WTC11 (cell line): ENCODE data around the gene MSI1. TPM values are rescaled to one million over a fixed set of nuclear protein-coding genes. Genes with fewer than 3 reads are reported as not detected.

Experiments used
- ATAC-seq: fragments of 200-7000 bp; cut with Tn5 transposase; 2 replicates; pipeline ENCODE4 v1.10.0; 2021; ENCODE audit warnings: mild to moderate bottlenecking, moderate library complexity
- Bru-seq: library from RNA; stranded (reverse); fragments of 400-500 nt; gene quantifications from one replicate; lab custom pipeline; 2021; lab: Mats Ljungman, UMichigan
- CTCF ChIA-PET: fragments of 300-600 bp; sonication (Branson Sonifier 250); formaldehyde crosslinking; loops from one replicate; lab custom pipeline; 2021; ENCODE audit warnings: antibody characterized with exemption; lab: Charles Lee
- POLR2A ChIA-PET: fragments of 350-600 bp; sonication (Branson Sonifier 250); formaldehyde crosslinking; loops from one replicate; lab custom pipeline; 2021; ENCODE audit warnings: antibody characterized with exemption; lab: Charles Lee
- DNase-seq: peaks from one replicate; pipeline ENCODE4 v3.0.0; 2021; ENCODE audit warnings: low spot score
- H3K27ac Mint-ChIP-seq: 2 replicates; pipeline ENCODE4 v1.8.0; 2021; ENCODE audit warnings: mixed read lengths
- H3K27me3 Mint-ChIP-seq: 2 replicates; pipeline ENCODE4 v1.8.0; 2021; ENCODE audit warnings: low read depth, mild to moderate bottlenecking, moderate library complexity, mixed read lengths
- H3K36me3 Mint-ChIP-seq: 2 replicates; pipeline ENCODE4 v1.8.0; 2021; ENCODE audit warnings: mixed read lengths
- H3K4me1 Mint-ChIP-seq: 2 replicates; pipeline ENCODE4 v1.8.0; 2022; ENCODE audit warnings: mixed read lengths
- H3K4me3 Mint-ChIP-seq: 2 replicates; pipeline ENCODE4 v1.8.0; 2021; ENCODE audit warnings: mild to moderate bottlenecking, moderate library complexity, mixed read lengths
- H3K9me3 Mint-ChIP-seq: 2 replicates; pipeline ENCODE4 v1.8.0; 2021; ENCODE audit warnings: mixed read lengths
- CBFB ChIP-seq: sonication (generic); formaldehyde crosslinking; IDR thresholded peaks from 2 replicates; pipeline ENCODE4 v1.8.1; 2022; ENCODE audit warnings: mild to moderate bottlenecking, low read depth, missing genetic modification reagents
- CREB1 ChIP-seq: sonication (generic); formaldehyde crosslinking; IDR thresholded peaks from 2 replicates; pipeline ENCODE4 v1.8.0; 2023; ENCODE audit warnings: mild to moderate bottlenecking, missing genetic modification reagents
- ETV6 ChIP-seq: sonication (generic); formaldehyde crosslinking; IDR thresholded peaks from 2 replicates; pipeline ENCODE4 v1.8.1; 2022; ENCODE audit warnings: mild to moderate bottlenecking, missing genetic modification reagents
- GABPB1 ChIP-seq: sonication (generic); formaldehyde crosslinking; IDR thresholded peaks from 2 replicates; pipeline ENCODE4 v1.8.1; 2023; ENCODE audit warnings: mild to moderate bottlenecking, missing genetic modification reagents
- GTF2I ChIP-seq: fragments of 250-450 bp; sonication (Bioruptor Pico); conservative IDR thresholded peaks from 2 replicates; pipeline ENCODE4 v1.4.0; 2021; ENCODE audit warnings: mild to moderate bottlenecking
- JAZF1 ChIP-seq: fragments of 250-450 bp; sonication (Bioruptor Pico); IDR thresholded peaks from 2 replicates; pipeline ENCODE4 v1.9.0; 2021; ENCODE audit warnings: moderate library complexity, mild to moderate bottlenecking, inconsistent platforms
- NFE2L1 ChIP-seq: sonication (generic); formaldehyde crosslinking; IDR thresholded peaks from 2 replicates; pipeline ENCODE4 v1.8.1; 2023; ENCODE audit warnings: missing genetic modification reagents
- PRRX2 ChIP-seq: fragments of 250-450 bp; sonication (Bioruptor Pico); IDR thresholded peaks from 2 replicates; pipeline ENCODE4 v1.8.0; 2021; ENCODE audit warnings: mild to moderate bottlenecking
- RELA ChIP-seq: sonication (generic); formaldehyde crosslinking; IDR thresholded peaks from 2 replicates; pipeline ENCODE4 v1.8.1; 2022; ENCODE audit warnings: missing genetic modification reagents, mild to moderate bottlenecking, borderline replicate concordance
- ZNF232 ChIP-seq: sonication (generic); formaldehyde crosslinking; IDR thresholded peaks from 2 replicates; pipeline ENCODE4 v1.8.0; 2022; ENCODE audit warnings: mild to moderate bottlenecking, missing genetic modification reagents
- ZNF396 ChIP-seq: fragments of 250-450 bp; sonication (Bioruptor Pico); IDR thresholded peaks from 2 replicates; pipeline ENCODE4 v1.8.0; 2021; ENCODE audit warnings: mild to moderate bottlenecking, moderate library complexity, borderline replicate concordance
- ZNF416 ChIP-seq: fragments of 250-450 bp; sonication (Bioruptor Pico); IDR thresholded peaks from 2 replicates; pipeline ENCODE4 v1.9.0; 2021; ENCODE audit warnings: mild to moderate bottlenecking, inconsistent platforms
- ZNF423 ChIP-seq: fragments of 250-450 bp; sonication (Bioruptor Pico); IDR thresholded peaks from 2 replicates; pipeline ENCODE4 v2.1.2; 2022; ENCODE audit warnings: mild to moderate bottlenecking, moderate library complexity
- long read RNA-seq, 3 experiments: library from RNA in 1 of 3; library from capped mRNA in 1 of 3; library from polyadenylated mRNA in 1 of 3; unstranded in 2 of 3; stranded (forward) in 1 of 3; transcript quantifications; one replicate each; pipeline ENCODE4 v2.0.0, GENCODE V29; 2021
- total RNA-seq: library from RNA; stranded (reverse); gene quantifications from 3 replicates; pipeline ENCODE4 v1.2.3, GENCODE V29; 2021
- TF ChIP-seq, protein P1 (sequence below): sonication (generic); formaldehyde crosslinking; IDR thresholded peaks from 2 replicates; pipeline ENCODE4 v1.8.1; 2023; ENCODE audit warnings: mild to moderate bottlenecking, missing genetic modification reagents
- TF ChIP-seq, protein P2 (sequence below): sonication (generic); formaldehyde crosslinking; IDR thresholded peaks from 2 replicates; pipeline ENCODE4 v1.8.0; 2022; ENCODE audit warnings: mild to moderate bottlenecking, missing genetic modification reagents
- TF ChIP-seq, protein P3 (sequence below): sonication (generic); formaldehyde crosslinking; IDR thresholded peaks from 2 replicates; pipeline ENCODE4 v1.8.1; 2022; ENCODE audit warnings: low read depth, missing genetic modification reagents, borderline replicate concordance
- TF ChIP-seq, protein P4 (sequence below): sonication (generic); formaldehyde crosslinking; IDR thresholded peaks from 2 replicates; pipeline ENCODE4 v1.8.0; 2022; ENCODE audit warnings: mild to moderate bottlenecking, missing genetic modification reagents
- TF ChIP-seq, protein P5 (sequence below): fragments of 250-450 bp; sonication (Bioruptor Pico); conservative IDR thresholded peaks from 2 replicates; pipeline ENCODE4 v1.9.0; 2021; ENCODE audit warnings: mild to moderate bottlenecking
- TF ChIP-seq, protein P6 (sequence below): sonication (generic); formaldehyde crosslinking; IDR thresholded peaks from 2 replicates; pipeline ENCODE4 v1.8.1; 2023; ENCODE audit warnings: mild to moderate bottlenecking, missing genetic modification reagents

MSI1 gene
- 64.5 to 71.9 TPM (median 71.5 TPM) in 3 replicates for total RNA-seq
- percentile 63 among the genes with signal in this experiment for Bru-seq, nascent RNA
- long read RNA-seq, experiment 1, transcript MSI1-201 (15 exons, 2,975 nt) = major isoform, 44 of 102 reads
- long read RNA-seq, experiment 1, partial matches to known transcripts = 19 of 102 reads
- long read RNA-seq, experiment 1, other reads (novel, unspliced or antisense) = 39 of 102 reads
- long read RNA-seq, experiment 2, partial matches to known transcripts = 3 of 23 reads
- long read RNA-seq, experiment 2, other reads (novel, unspliced or antisense) = 17 of 23 reads
- long read RNA-seq, experiment 3, partial matches to known transcripts = 1 of 1 reads
- long read RNA-seq, experiment 3, other reads (novel, unspliced or antisense) = 0 of 1 reads

DNA sequence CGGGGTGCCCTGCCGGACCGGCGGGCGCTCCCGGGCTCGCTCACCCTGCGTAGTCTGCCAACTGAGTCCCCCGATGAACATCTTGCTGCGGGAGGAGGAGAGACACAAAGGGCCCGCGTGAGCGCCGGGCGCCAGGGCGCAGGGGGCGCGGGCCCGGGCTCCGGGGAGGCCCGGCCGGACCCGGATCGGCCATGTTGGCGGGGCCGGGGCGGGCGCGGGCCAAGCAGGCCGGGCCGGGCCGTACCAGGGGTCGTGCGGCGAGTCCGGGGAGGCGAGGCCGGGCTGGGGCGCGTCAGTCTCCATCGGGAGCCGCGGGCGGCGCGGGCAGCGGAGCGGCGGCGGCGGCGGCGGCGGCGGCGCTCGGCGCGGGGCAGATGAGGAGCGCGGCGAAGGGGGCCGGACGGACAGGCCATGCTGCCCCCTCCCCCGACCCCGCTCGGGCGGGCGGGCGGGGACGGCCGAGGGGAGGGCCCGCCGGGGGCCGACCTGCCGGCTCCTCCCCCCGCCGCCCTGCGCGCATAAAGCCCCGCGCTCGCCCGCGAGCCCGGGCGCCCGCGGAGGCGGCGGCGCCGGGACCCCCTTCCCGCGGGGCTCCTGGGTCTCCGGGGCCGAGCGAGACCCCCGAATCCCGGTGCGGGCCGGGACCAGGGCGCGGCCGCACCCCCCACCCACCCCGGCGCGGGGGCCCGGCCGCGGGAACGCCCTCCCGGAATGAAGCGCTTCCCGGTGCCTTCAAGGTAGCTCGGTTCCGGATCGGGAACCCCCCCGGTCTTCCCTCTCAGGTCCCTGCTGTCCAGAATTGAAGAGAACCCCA lies at the start of gene MSI1:
MSI1 (minus strand) TSS at position 376 of the 814 bp plus-strand sequence; CDS start at position 303, 73 bp downstream.
- Mint-ChIP-seq H3K4me3 (peak within 1 kb of the TSS; percentile 83), H3K27me3 (peaks cover 31% of the 10 kb centered on the region), H3K27ac (peak within 1 kb of the TSS; percentile 66; the same call in 1 of the 2 replicates), H3K9me3 (no peaks in the 10 kb centered on the region), H3K4me1 (peaks cover 55% of the 10 kb centered on the region), H3K36me3 (peaks cover 12% of the 10 kb centered on the region)
- TF ChIP-seq ZNF423 (CRISPR knock-in tag) = no peak
- TF ChIP-seq CREB1 (CRISPR knock-in tag) = no peak
- TF ChIP-seq, protein P1, sequence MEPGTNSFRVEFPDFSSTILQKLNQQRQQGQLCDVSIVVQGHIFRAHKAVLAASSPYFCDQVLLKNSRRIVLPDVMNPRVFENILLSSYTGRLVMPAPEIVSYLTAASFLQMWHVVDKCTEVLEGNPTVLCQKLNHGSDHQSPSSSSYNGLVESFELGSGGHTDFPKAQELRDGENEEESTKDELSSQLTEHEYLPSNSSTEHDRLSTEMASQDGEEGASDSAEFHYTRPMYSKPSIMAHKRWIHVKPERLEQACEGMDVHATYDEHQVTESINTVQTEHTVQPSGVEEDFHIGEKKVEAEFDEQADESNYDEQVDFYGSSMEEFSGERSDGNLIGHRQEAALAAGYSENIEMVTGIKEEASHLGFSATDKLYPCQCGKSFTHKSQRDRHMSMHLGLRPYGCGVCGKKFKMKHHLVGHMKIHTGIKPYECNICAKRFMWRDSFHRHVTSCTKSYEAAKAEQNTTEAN = no peak
- TF ChIP-seq GABPB1 (CRISPR knock-in tag) = no peak
- TF ChIP-seq, protein P2, sequence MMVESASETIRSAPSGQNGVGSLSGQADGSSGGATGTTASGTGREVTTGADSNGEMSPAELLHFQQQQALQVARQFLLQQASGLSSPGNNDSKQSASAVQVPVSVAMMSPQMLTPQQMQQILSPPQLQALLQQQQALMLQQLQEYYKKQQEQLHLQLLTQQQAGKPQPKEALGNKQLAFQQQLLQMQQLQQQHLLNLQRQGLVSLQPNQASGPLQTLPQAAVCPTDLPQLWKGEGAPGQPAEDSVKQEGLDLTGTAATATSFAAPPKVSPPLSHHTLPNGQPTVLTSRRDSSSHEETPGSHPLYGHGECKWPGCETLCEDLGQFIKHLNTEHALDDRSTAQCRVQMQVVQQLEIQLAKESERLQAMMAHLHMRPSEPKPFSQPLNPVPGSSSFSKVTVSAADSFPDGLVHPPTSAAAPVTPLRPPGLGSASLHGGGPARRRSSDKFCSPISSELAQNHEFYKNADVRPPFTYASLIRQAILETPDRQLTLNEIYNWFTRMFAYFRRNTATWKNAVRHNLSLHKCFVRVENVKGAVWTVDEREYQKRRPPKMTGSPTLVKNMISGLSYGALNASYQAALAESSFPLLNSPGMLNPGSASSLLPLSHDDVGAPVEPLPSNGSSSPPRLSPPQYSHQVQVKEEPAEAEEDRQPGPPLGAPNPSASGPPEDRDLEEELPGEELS (CRISPR knock-in tag) = peak; percentile 8; the same call in 1 of the 2 replicates
- TF ChIP-seq PRRX2 (CRISPR knock-in tag) = no peak
- CTCF ChIA-PET = interaction anchor here (0.7 to 3.6 kb wide), 5 partner anchors 10 to 61 kb away, joined by 3 to 31 read pairs (median 17); no protein-coding TSS in a partner anchor
- DNase-seq (peak; percentile 38), ATAC-seq (peak; percentile 25)
- POLR2A ChIA-PET = no interaction called here

DNA sequence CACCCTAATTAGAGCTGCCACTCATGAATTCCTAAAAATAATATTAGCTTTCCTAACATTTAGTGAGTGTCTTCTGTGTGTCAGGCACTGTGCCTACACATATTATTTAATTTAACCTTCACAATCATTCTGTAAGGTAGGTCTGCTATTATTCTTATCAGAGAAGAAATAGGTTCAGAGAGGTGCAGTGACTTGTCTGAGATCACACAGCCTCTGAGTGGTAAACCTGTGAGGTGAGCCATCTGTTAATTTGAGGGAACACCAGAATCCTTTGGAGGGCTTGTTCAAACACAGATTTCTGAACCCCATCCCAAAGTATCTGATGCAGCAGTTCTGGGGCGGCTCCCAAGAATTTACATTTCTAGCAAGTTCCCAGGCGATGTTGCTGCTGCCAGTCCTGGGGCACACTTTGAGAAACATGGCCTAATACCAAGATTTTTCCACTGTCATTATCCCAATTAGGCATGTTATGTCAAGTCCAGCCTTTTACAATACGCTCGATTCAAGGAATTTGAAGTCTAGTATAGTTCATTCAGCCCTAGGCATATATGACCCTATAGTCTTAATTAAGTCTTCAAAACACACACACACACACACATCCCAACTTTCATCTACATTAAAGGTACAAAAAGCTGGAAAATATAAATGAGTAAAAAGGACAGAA lies 49.1 kb upstream of the MSI1 start:
- ATAC-seq (no peak), DNase-seq (no peak)
- Mint-ChIP-seq H3K4me1 (peaks cover 23% of the 10 kb centered on the region), H3K27ac (no peak overlapping the region; the same call in 1 of the 2 replicates), H3K27me3 (peaks cover 23% of the 10 kb centered on the region), H3K36me3 (no peaks in the 10 kb centered on the region), H3K4me3 (no peak overlapping the region), H3K9me3 (no peaks in the 10 kb centered on the region)
- ChIA-PET POLR2A (interaction anchor here (0.6 kb wide), 2 partner anchors 14 to 34 kb away, joined by 3 to 4 read pairs; no protein-coding TSS in a partner anchor), CTCF (interaction anchor here (1.0 to 4.1 kb wide), 4 partner anchors 12 to 61 kb away, joined by 3 to 17 read pairs (median 4); no protein-coding TSS in a partner anchor)
- TF ChIP-seq JAZF1 (CRISPR knock-in tag) (no peak), CBFB (CRISPR knock-in tag) (no peak), ZNF416 (CRISPR knock-in tag) (no peak), ZNF396 (CRISPR knock-in tag) (no peak), ZNF232 (CRISPR knock-in tag) (no peak), NFE2L1 (no peak), ETV6 (no peak), GTF2I (no peak), CREB1 (CRISPR knock-in tag) (no peak), RELA (CRISPR knock-in tag) (no peak)
- TF ChIP-seq, protein P3, sequence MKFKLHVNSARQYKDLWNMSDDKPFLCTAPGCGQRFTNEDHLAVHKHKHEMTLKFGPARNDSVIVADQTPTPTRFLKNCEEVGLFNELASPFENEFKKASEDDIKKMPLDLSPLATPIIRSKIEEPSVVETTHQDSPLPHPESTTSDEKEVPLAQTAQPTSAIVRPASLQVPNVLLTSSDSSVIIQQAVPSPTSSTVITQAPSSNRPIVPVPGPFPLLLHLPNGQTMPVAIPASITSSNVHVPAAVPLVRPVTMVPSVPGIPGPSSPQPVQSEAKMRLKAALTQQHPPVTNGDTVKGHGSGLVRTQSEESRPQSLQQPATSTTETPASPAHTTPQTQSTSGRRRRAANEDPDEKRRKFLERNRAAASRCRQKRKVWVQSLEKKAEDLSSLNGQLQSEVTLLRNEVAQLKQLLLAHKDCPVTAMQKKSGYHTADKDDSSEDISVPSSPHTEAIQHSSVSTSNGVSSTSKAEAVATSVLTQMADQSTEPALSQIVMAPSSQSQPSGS (CRISPR knock-in tag) = no peak
- TF ChIP-seq, protein P4, sequence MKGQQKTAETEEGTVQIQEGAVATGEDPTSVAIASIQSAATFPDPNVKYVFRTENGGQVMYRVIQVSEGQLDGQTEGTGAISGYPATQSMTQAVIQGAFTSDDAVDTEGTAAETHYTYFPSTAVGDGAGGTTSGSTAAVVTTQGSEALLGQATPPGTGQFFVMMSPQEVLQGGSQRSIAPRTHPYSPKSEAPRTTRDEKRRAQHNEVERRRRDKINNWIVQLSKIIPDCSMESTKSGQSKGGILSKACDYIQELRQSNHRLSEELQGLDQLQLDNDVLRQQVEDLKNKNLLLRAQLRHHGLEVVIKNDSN (CRISPR knock-in tag) = no peak
- TF ChIP-seq, protein P5, sequence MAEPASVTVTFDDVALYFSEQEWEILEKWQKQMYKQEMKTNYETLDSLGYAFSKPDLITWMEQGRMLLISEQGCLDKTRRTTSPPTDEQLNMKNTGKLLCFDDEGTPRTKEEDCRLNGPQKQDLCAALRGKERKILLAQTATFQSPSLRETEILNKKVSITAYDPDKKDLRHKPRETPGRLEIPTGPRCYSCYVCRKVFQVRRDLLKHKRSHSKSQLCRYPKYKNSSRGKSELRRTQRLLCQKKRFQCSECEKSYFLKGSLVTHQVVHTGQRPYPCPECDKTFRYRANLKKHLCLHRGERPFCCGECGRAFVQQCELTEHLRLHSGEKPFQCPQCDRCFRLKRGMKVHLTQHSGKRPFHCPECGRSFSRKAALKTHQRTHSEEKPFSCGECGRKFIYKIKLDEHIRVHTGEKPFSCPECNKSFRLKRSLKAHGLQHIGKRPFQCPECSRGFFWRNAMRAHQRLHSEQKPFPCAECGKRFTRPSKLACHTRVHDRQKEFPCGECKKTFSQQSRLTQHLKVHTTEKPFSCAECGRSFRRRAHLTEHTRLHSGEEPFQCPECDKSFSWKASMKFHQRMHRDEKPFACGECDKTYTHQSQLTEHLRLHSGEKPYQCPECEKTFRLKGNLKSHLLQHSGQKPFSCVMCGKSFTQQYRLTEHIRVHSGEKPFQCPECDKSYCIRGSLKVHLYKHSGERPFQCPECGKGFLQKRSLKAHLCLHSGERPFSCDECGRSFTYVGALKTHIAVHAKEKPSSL = no peak
- TF ChIP-seq, protein P6, sequence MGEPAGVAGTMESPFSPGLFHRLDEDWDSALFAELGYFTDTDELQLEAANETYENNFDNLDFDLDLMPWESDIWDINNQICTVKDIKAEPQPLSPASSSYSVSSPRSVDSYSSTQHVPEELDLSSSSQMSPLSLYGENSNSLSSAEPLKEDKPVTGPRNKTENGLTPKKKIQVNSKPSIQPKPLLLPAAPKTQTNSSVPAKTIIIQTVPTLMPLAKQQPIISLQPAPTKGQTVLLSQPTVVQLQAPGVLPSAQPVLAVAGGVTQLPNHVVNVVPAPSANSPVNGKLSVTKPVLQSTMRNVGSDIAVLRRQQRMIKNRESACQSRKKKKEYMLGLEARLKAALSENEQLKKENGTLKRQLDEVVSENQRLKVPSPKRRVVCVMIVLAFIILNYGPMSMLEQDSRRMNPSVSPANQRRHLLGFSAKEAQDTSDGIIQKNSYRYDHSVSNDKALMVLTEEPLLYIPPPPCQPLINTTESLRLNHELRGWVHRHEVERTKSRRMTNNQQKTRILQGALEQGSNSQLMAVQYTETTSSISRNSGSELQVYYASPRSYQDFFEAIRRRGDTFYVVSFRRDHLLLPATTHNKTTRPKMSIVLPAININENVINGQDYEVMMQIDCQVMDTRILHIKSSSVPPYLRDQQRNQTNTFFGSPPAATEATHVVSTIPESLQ (CRISPR knock-in tag) = no peak
- TF ChIP-seq, protein P1 = no peak
